K562 (cell line): Measurements from ENCODE around the gene CLP1. TPM values are rescaled to one million over a fixed set of nuclear protein-coding genes. Genes with fewer than 3 reads are reported as not detected.

Experiments
- EZH2 ChIP-seq: IDR thresholded peaks from 2 replicates; pipeline ENCODE4 v1.6.1; 2012; ENCODE audit warnings: low read depth, mild to moderate bottlenecking, inconsistent platforms, low read length, borderline replicate concordance
- GTF2E2 ChIP-seq: fragments of 200-800 bp; sonication (Bioruptor generic); IDR thresholded peaks from 2 replicates; pipeline ENCODE4 v1.6.1; 2016; ENCODE audit warnings: missing genetic modification characterization, missing compliant biosample characterization
- MTA3 ChIP-seq: fragments of 450-650 bp; formaldehyde crosslinking; IDR thresholded peaks from 2 replicates; pipeline ENCODE4 v1.6.1; 2017; ENCODE audit warnings: mild to moderate bottlenecking, borderline replicate concordance
- PHF21A ChIP-seq: fragments of 450-650 bp; IDR thresholded peaks from 2 replicates; pipeline ENCODE4 v1.6.1; 2017; ENCODE audit warnings: low read depth, borderline replicate concordance
- PHTF2 ChIP-seq: fragments of 250-450 bp; sonication (Bioruptor Pico); IDR thresholded peaks from 2 replicates; pipeline ENCODE4 v1.5.0; 2021; ENCODE audit warnings: mild to moderate bottlenecking
- SMAD2 ChIP-seq: fragments of 150-350 bp; IDR thresholded peaks from 2 replicates; pipeline ENCODE4 v1.6.1; 2014; ENCODE audit warnings: low read depth, mild to moderate bottlenecking, low read length
- ZFP30 ChIP-seq: fragments of 250-450 bp; sonication (Bioruptor Pico); IDR thresholded peaks from 2 replicates; pipeline ENCODE4 v1.8.0; 2022; ENCODE audit warnings: moderate library complexity, mild to moderate bottlenecking, inconsistent platforms, borderline replicate concordance
- ZNF445 ChIP-seq: fragments of 250-450 bp; sonication (Bioruptor Pico); IDR thresholded peaks from 2 replicates; pipeline ENCODE4 v1.4.0; 2020; ENCODE audit warnings: low read depth, mild to moderate bottlenecking, moderate library complexity
- polyA plus RNA-seq, 8 experiments: library from polyadenylated mRNA; depleted of rRNA in 4 of 8; stranded (reverse) in 5 of 8; unstranded in 3 of 8; fragments of >200 nt; fragmentation: Nextera tagmentation in 2 of 8; fragmentation: Illumina TruSeq in 1 of 8; extraction: Ambion mirVana in 2 of 8; extraction: Trizol in 1 of 8; gene quantifications; 2 replicates each; pipeline versions ENCODE4 v1.2.1 to v1.2.3, GENCODE V29; 2011 to 2014; ENCODE audit warnings: inconsistent platforms in 1 of 8, missing spikeins in 1 of 8
- total RNA-seq, 7 experiments: library from RNA; depleted of rRNA in 6 of 7; stranded (reverse); fragments of >200 nt in 6 of 7; fragmentation: Illumina TruSeq in 2 of 7; extraction: Trizol in 2 of 7; gene quantifications; 2 replicates each; pipeline versions ENCODE4 v1.2.1 to v1.2.3, GENCODE V29; 2011 to 2021; ENCODE audit warnings: low replicate concordance in 1 of 7
- TF ChIP-seq, protein P1 (sequence below), 2 experiments: fragments of 450-650 bp in 1 of 2; sonication (generic) in 1 of 2; formaldehyde crosslinking in 1 of 2; IDR thresholded peaks; 2 replicates each; pipeline versions ENCODE4 v1.7.1 to v1.9.0; 2016 to 2022; ENCODE audit warnings: inconsistent platforms in 1 of 2, mild to moderate bottlenecking in 1 of 2, missing genetic modification reagents in 1 of 2
- TF ChIP-seq, protein P2 (sequence below): fragments of 250-450 bp; sonication (Bioruptor Pico); IDR thresholded peaks from 2 replicates; pipeline ENCODE4 v1.4.0; 2020

CLP1 gene
- total and polyA plus RNA-seq, 9 of the 15 experiments (the other 6 are each of a cell fraction or from before 2014, with no cell fraction given) = 19.1 to 46.2 (median 27.8) TPM

DNA sequence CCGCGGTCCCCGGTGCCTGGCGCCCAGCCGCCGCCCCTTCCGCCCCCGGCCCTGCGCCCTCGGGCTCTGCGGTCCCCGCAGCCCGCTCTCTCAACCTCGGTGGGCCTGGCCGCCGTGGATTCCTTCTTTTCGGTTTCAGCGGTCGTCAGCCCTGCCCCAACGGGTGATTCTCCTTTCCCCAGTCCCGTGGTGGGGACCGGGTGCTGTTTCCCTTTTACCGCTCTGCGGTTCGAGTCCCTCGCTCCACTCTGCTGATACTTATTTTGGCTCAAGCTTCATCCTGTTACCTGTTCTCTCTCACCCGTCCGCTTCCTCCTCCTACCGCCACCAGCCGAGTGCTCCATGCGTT lies 10.8 kb downstream of the CLP1 start (continued):
- TF ChIP-seq MTA3 (no peak), SMAD2 (no peak), PHF21A (no peak), GTF2E2 (no peak), PHTF2 (CRISPR knock-in tag) (no peak), ZFP30 (CRISPR knock-in tag) (no peak), ZNF445 (no peak), EZH2 (no peak)
- TF ChIP-seq, protein P1, sequence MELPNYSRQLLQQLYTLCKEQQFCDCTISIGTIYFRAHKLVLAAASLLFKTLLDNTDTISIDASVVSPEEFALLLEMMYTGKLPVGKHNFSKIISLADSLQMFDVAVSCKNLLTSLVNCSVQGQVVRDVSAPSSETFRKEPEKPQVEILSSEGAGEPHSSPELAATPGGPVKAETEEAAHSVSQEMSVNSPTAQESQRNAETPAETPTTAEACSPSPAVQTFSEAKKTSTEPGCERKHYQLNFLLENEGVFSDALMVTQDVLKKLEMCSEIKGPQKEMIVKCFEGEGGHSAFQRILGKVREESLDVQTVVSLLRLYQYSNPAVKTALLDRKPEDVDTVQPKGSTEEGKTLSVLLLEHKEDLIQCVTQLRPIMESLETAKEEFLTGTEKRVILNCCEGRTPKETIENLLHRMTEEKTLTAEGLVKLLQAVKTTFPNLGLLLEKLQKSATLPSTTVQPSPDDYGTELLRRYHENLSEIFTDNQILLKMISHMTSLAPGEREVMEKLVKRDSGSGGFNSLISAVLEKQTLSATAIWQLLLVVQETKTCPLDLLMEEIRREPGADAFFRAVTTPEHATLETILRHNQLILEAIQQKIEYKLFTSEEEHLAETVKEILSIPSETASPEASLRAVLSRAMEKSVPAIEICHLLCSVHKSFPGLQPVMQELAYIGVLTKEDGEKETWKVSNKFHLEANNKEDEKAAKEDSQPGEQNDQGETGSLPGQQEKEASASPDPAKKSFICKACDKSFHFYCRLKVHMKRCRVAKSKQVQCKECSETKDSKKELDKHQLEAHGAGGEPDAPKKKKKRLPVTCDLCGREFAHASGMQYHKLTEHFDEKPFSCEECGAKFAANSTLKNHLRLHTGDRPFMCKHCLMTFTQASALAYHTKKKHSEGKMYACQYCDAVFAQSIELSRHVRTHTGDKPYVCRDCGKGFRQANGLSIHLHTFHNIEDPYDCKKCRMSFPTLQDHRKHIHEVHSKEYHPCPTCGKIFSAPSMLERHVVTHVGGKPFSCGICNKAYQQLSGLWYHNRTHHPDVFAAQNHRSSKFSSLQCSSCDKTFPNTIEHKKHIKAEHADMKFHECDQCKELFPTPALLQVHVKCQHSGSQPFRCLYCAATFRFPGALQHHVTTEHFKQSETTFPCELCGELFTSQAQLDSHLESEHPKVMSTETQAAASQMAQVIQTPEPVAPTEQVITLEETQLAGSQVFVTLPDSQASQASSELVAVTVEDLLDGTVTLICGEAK (IDR thresholded peaks at IDR 0.05) = peak; percentile 10
- TF ChIP-seq, protein P1 (CRISPR knock-in tag; IDR thresholded peaks at IDR 0.05) = no peak
- TF ChIP-seq, protein P2, sequence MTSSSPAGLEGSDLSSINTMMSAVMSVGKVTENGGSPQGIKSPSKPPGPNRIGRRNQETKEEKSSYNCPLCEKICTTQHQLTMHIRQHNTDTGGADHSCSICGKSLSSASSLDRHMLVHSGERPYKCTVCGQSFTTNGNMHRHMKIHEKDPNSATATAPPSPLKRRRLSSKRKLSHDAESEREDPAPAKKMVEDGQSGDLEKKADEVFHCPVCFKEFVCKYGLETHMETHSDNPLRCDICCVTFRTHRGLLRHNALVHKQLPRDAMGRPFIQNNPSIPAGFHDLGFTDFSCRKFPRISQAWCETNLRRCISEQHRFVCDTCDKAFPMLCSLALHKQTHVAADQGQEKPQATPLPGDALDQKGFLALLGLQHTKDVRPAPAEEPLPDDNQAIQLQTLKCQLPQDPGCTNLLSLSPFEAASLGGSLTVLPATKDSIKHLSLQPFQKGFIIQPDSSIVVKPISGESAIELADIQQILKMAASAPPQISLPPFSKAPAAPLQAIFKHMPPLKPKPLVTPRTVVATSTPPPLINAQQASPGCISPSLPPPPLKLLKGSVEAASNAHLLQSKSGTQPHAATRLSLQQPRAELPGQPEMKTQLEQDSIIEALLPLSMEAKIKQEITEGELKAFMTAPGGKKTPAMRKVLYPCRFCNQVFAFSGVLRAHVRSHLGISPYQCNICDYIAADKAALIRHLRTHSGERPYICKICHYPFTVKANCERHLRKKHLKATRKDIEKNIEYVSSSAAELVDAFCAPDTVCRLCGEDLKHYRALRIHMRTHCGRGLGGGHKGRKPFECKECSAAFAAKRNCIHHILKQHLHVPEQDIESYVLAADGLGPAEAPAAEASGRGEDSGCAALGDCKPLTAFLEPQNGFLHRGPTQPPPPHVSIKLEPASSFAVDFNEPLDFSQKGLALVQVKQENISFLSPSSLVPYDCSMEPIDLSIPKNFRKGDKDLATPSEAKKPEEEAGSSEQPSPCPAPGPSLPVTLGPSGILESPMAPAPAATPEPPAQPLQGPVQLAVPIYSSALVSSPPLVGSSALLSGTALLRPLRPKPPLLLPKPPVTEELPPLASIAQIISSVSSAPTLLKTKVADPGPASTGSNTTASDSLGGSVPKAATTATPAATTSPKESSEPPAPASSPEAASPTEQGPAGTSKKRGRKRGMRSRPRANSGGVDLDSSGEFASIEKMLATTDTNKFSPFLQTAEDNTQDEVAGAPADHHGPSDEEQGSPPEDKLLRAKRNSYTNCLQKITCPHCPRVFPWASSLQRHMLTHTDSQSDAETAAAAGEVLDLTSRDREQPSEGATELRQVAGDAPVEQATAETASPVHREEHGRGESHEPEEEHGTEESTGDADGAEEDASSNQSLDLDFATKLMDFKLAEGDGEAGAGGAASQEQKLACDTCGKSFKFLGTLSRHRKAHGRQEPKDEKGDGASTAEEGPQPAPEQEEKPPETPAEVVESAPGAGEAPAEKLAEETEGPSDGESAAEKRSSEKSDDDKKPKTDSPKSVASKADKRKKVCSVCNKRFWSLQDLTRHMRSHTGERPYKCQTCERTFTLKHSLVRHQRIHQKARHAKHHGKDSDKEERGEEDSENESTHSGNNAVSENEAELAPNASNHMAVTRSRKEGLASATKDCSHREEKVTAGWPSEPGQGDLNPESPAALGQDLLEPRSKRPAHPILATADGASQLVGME (CRISPR knock-in tag) = no peak
